B cell (primary cell): ENCODE data around the gene ADM5.

Experiments used
- EZH2 ChIP-seq: IDR thresholded peaks from 2 replicates; pipeline ENCODE4 v1.6.1; 2012; ENCODE audit warnings: borderline replicate concordance, low read depth, mild to moderate bottlenecking, moderate library complexity, low read length; ENCODE audit not compliant: insufficient read depth, poor library complexity, severe bottlenecking
- TF ChIP-seq, protein P1 (sequence below): fragments of 200-600 bp; IDR thresholded peaks from one replicate; pipeline ENCODE4 v1.8.0; 2022; ENCODE audit warnings: antibody characterized with exemption, mild to moderate bottlenecking

DNA sequence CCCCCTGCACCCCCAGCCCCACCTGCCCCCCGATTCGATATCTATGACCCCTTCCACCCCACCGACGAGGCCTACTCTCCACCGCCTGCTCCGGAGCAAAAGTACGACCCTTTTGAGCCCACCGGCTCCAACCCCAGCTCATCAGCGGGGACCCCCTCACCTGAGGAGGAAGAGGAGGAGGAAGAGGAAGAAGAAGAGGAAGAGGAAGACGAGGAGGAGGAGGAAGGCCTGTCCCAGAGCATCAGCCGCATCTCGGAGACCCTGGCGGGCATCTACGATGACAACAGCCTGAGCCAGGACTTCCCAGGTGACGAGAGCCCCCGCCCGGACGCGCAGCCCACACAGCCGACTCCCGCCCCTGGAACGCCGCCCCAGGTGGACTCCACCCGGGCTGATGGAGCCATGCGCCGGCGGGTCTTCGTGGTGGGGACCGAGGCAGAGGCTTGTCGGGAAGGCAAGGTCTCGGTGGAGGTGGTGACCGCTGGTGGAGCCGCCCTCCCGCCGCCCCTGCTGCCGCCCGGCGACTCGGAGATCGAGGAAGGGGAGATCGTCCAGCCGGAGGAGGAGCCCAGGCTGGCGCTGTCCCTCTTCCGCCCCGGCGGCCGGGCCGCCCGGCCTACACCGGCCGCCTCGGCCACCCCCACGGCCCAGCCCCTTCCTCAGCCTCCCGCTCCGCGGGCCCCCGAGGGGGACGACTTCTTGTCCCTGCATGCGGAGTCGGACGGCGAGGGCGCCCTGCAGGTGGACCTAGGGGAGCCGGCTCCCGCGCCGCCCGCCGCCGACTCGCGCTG lies 38.2 kb upstream of the ADM5 start:
- TF ChIP-seq, protein P1, sequence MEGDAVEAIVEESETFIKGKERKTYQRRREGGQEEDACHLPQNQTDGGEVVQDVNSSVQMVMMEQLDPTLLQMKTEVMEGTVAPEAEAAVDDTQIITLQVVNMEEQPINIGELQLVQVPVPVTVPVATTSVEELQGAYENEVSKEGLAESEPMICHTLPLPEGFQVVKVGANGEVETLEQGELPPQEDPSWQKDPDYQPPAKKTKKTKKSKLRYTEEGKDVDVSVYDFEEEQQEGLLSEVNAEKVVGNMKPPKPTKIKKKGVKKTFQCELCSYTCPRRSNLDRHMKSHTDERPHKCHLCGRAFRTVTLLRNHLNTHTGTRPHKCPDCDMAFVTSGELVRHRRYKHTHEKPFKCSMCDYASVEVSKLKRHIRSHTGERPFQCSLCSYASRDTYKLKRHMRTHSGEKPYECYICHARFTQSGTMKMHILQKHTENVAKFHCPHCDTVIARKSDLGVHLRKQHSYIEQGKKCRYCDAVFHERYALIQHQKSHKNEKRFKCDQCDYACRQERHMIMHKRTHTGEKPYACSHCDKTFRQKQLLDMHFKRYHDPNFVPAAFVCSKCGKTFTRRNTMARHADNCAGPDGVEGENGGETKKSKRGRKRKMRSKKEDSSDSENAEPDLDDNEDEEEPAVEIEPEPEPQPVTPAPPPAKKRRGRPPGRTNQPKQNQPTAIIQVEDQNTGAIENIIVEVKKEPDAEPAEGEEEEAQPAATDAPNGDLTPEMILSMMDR = no peak
- TF ChIP-seq EZH2 = no peak
